ENCODE data around the gene PLD5. TPM values are rescaled to one million over a fixed set of nuclear protein-coding genes. Genes with fewer than 3 reads are reported as not detected.

PLD5 gene
- total and polyA plus RNA-seq, 2 donors (not counting 3 experiments of a cell fraction or from before 2014, with no cell fraction given) = not detected

DNA sequence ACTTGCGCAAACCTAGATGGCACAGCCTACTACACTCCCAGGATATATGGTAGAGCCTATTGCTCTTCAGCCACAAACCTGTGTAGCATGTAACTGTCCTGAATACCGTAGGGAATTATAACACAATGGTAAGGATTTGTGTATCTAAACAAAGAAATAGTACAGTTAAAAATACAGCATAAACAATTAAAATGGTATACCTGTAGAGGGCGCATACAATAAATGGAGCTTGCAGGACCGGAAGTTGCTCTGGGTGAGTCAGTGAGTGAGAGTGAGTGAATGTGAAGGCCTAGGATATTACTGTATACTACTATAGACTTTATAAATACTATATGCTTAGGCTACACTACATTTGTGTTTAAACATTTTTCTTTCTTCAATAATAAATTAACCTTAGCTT, 99.3 kb downstream of the PLD5 start:
- peaks cover under 1% of the 10 kb centered on the region for H3K9me3 ChIP-seq (replicated peaks; ENCODE audit: control insufficient read depth, insufficient read depth, low read length)
- TF ChIP-seq POLR2A (IDR thresholded peaks at IDR 0.05; ENCODE audit: low read depth, low read length) (no peak), MYC (IDR thresholded peaks at IDR 0.05; ENCODE audit: low read depth, low read length) (no peak), JUN (IDR thresholded peaks at IDR 0.05; ENCODE audit: borderline replicate concordance, insufficient read depth, insufficient read length, low read depth) (no peak), POLR2AphosphoS5 (IDR thresholded peaks at IDR 0.05; ENCODE audit: insufficient read depth, low read depth, low read length) (no peak), GATA2 (IDR thresholded peaks at IDR 0.05; ENCODE audit: insufficient read depth, insufficient read length, low read depth, low read length) (no peak), FOS (IDR thresholded peaks at IDR 0.05; ENCODE audit: borderline replicate concordance, insufficient read depth, low read length) (no peak), EZH2 (IDR thresholded peaks at IDR 0.05; ENCODE audit: borderline replicate concordance, low read depth, low read length, severe bottlenecking) (no peak)
- TF ChIP-seq, protein P1, sequence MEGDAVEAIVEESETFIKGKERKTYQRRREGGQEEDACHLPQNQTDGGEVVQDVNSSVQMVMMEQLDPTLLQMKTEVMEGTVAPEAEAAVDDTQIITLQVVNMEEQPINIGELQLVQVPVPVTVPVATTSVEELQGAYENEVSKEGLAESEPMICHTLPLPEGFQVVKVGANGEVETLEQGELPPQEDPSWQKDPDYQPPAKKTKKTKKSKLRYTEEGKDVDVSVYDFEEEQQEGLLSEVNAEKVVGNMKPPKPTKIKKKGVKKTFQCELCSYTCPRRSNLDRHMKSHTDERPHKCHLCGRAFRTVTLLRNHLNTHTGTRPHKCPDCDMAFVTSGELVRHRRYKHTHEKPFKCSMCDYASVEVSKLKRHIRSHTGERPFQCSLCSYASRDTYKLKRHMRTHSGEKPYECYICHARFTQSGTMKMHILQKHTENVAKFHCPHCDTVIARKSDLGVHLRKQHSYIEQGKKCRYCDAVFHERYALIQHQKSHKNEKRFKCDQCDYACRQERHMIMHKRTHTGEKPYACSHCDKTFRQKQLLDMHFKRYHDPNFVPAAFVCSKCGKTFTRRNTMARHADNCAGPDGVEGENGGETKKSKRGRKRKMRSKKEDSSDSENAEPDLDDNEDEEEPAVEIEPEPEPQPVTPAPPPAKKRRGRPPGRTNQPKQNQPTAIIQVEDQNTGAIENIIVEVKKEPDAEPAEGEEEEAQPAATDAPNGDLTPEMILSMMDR (IDR thresholded peaks at IDR 0.05; ENCODE audit: extremely low read depth in 1 of 2, insufficient read depth in 1 of 2, low read depth in 1 of 2, low read length in 2 of 2) = no peak
- TF ChIP-seq, protein P2, sequence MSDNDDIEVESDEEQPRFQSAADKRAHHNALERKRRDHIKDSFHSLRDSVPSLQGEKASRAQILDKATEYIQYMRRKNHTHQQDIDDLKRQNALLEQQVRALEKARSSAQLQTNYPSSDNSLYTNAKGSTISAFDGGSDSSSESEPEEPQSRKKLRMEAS (IDR thresholded peaks at IDR 0.05; ENCODE audit: insufficient read depth, insufficient read length) = no peak
- no peak overlapping the region for H2AFZ ChIP-seq (ENCODE audit: low read depth, low read length)
- intact Hi-C loops (cut with micrococcal nuclease) = no loop called here
- no peaks in the 10 kb centered on the region for H4K20me1 ChIP-seq (replicated peaks; ENCODE audit: control insufficient read depth, extremely low read depth, insufficient read depth, low read length)
- no peak overlapping the region for H3K4me3 ChIP-seq (replicated peaks in 1 of 3; ENCODE audit: insufficient read depth in 1 of 3, low read depth in 1 of 3, low read length in 3 of 3)
- no peaks in the 10 kb centered on the region for H3K27me3 ChIP-seq (ENCODE audit: control insufficient read depth in 2 of 2, insufficient read depth in 2 of 2, low read length in 2 of 2)
- no peak overlapping the region for H3K9ac ChIP-seq (replicated peaks; ENCODE audit: extremely low read depth, insufficient read depth, low read length)
- FAIRE-seq (no peak), DNase-seq (ENCODE audit: low read depth, low spot score) (no peak)
- no peak overlapping the region for H3K4me2 ChIP-seq (ENCODE audit: insufficient read depth, low read length)
- H3K36me3 ChIP-seq (ENCODE audit: control insufficient read depth in 2 of 2, extremely low read depth in 1 of 2, insufficient read depth in 2 of 2, low read length in 2 of 2) = no peaks in the 10 kb centered on the region
- dilution Hi-C loops (cut with MboI; ENCODE audit: extremely low pct_ligation_motif_present, low sequenced_read_pairs) = no loop called here
- H3K27ac ChIP-seq (ENCODE audit: insufficient read depth, low read depth, low read length) = no peak overlapping the region
- no TSS peak for BruUV-seq (replicated peaks)
- CTCF ChIA-PET = no interaction called here
- POLR2A ChIA-PET = no interaction called here
- no peaks in the 10 kb centered on the region for H3K79me2 ChIP-seq (ENCODE audit: control insufficient read depth, insufficient read depth, low read length)
- no peaks in the 10 kb centered on the region for H3K4me1 ChIP-seq (ENCODE audit: control insufficient read depth, extremely low read depth, insufficient read depth, low read length)
- H3K9me1 ChIP-seq (replicated peaks; ENCODE audit: control insufficient read depth, extremely low read depth, insufficient read depth, low read length) = no peaks in the 10 kb centered on the region

All from endothelial cell of umbilical vein (primary cell).